Mammary epithelial cell (primary cell): ENCODE measurements around the gene TENM4.

Experiments used
- CTCF ChIP-seq, 2 donors: IDR thresholded peaks in 1 of 2; conservative IDR thresholded peaks in 1 of 2; 2 replicates each; pipeline ENCODE4 v1.5.1; 2011 to 2012; ENCODE audit warnings: inconsistent platforms in 2 of 2, low read length in 2 of 2, mild to moderate bottlenecking in 2 of 2, control low read depth in 1 of 2, low read depth in 1 of 2; ENCODE audit not compliant: insufficient read depth in 1 of 2; ENCODE audit errors: extremely low read depth in 1 of 2
- EZH2 ChIP-seq: IDR thresholded peaks from 2 replicates; pipeline ENCODE4 v1.6.1; 2012; ENCODE audit warnings: low read length, inconsistent platforms, borderline replicate concordance

GRCh38 chr11:79098146-79098545 lies 342.7 kb downstream of the TENM4 start:
- TF ChIP-seq CTCF (conservative IDR thresholded peaks at IDR 0.05 in 1 of 2, IDR thresholded peaks at IDR 0.05 in 1 of 2; ENCODE audit: extremely low read depth in 1 of 2, insufficient read depth in 1 of 2, low read depth in 1 of 2, low read length in 2 of 2) (no peak), EZH2 (no peak)
